Uterus (tissue), 2 donors: ENCODE measurements around the gene CD72.

Source experiments
- CTCF ChIP-seq, 4 experiments: fragments of 200-600 bp in 2 of 4; fragments of 450-650 bp in 2 of 4; sonication (generic) in 2 of 4; IDR thresholded peaks; one replicate each; pipeline ENCODE4 v1.5.1; 2016 to 2019; ENCODE audit warnings: antibody characterized with exemption in 4 of 4, mild to moderate bottlenecking in 2 of 4, moderate library complexity in 1 of 4
- POLR2A ChIP-seq, 2 donors: fragments of 450-650 bp; IDR thresholded peaks; one replicate each; pipeline ENCODE4 v1.6.1; 2016; ENCODE audit warnings: antibody characterized with exemption in 2 of 2, mild to moderate bottlenecking in 1 of 2, moderate library complexity in 1 of 2

GRCh38 chr9:35579130-35579529 lies 39.1 kb downstream of the CD72 start:
- TF ChIP-seq CTCF (IDR thresholded peaks at IDR 0.05): no peak
- TF ChIP-seq POLR2A (IDR thresholded peaks at IDR 0.05): no peak
